Measurements from ENCODE around the gene KCNK2. TPM values are rescaled to one million over a fixed set of nuclear protein-coding genes. Genes with fewer than 3 reads are reported as not detected.

KCNK2 gene
- total and polyA plus RNA-seq, 10 donors: 0.13 to 0.17 TPM; not detected in 8

- no peaks in the 10 kb centered on the region for H3K27me3 ChIP-seq (replicated peaks in 1 of 7)
- no peaks in the 10 kb centered on the region for H3K4me1 ChIP-seq
- no peak overlapping the region for H3K4me3 ChIP-seq
- H3K36me3 ChIP-seq: no peaks in the 10 kb centered on the region
- no peak overlapping the region for H3K27ac ChIP-seq
- TF ChIP-seq POLR2AphosphoS5 (IDR thresholded peaks at IDR 0.05) (no peak), CTCF (IDR thresholded peaks at IDR 0.05 in 8 of 11, conservative IDR thresholded peaks at IDR 0.05 in 3 of 11) (no peak), POLR2A (IDR thresholded peaks at IDR 0.05) (no peak)
- intact Hi-C loops (cut with DNase I; ENCODE audit: low total_unique reads): no loop called here
- H3K9me3 ChIP-seq: peaks cover 0 to 15% (median 5%) of the 10 kb centered on the region in 8 donors
- 92 to 99% (median 94%) methylated on average over 3 of the region's 3 CpGs for WGBS, 5 donors
- DNase-seq: no peak
Measured at GRCh38 chr1:215264649-215265048, 182.1 kb downstream of the KCNK2 start.

- TF ChIP-seq POLR2AphosphoS5 (IDR thresholded peaks at IDR 0.05) (no peak), POLR2A (IDR thresholded peaks at IDR 0.05) (no peak), CTCF (IDR thresholded peaks at IDR 0.05 in 8 of 11, conservative IDR thresholded peaks at IDR 0.05 in 3 of 11) (no peak)
- no peaks in the 10 kb centered on the region for H3K4me1 ChIP-seq
- 46 to 75% (median 52%) methylated on average over 1 of the region's 1 CpG for WGBS, 5 donors
- DNase-seq: no peak
- H3K36me3 ChIP-seq: no peaks in the 10 kb centered on the region
- intact Hi-C loops (cut with DNase I; ENCODE audit: low total_unique reads): no loop called here
- H3K27me3 ChIP-seq (replicated peaks in 1 of 7): no peaks in the 10 kb centered on the region
- peaks cover 0 to 2% (median 0%) of the 10 kb centered on the region in 8 donors for H3K9me3 ChIP-seq
- no peak overlapping the region for H3K4me3 ChIP-seq
- H3K27ac ChIP-seq: no peak overlapping the region
Measured at GRCh38 chr1:215267495-215267894, 185.0 kb downstream of the KCNK2 start.

GRCh38 chr1:215269955-215270354 is 187.4 kb downstream of the KCNK2 start:
- H3K4me3 ChIP-seq: no peak overlapping the region
- no peak overlapping the region for H3K27ac ChIP-seq
- WGBS, 5 donors: 57 to 78% (median 63%) methylated on average over 3 of the region's 3 CpGs
- no peak for TF ChIP-seq POLR2A (IDR thresholded peaks at IDR 0.05)
- TF ChIP-seq POLR2AphosphoS5 (IDR thresholded peaks at IDR 0.05): no peak
- TF ChIP-seq CTCF (IDR thresholded peaks at IDR 0.05 in 8 of 11, conservative IDR thresholded peaks at IDR 0.05 in 3 of 11): no peak
- H3K4me1 ChIP-seq: no peaks in the 10 kb centered on the region
- no peaks in the 10 kb centered on the region for H3K36me3 ChIP-seq
- no peak for DNase-seq
- intact Hi-C loops (cut with DNase I; ENCODE audit: low total_unique reads): no loop called here
- no peaks in the 10 kb centered on the region for H3K27me3 ChIP-seq (replicated peaks in 1 of 7)
- no peaks in the 10 kb centered on the region for H3K9me3 ChIP-seq

- TF ChIP-seq POLR2AphosphoS5 (IDR thresholded peaks at IDR 0.05) (no peak), CTCF (IDR thresholded peaks at IDR 0.05 in 8 of 11, conservative IDR thresholded peaks at IDR 0.05 in 3 of 11) (no peak), POLR2A (IDR thresholded peaks at IDR 0.05) (no peak)
- 74 to 83% (median 77%) methylated on average over 5 of the region's 5 CpGs for WGBS, 5 donors
- intact Hi-C loops (cut with DNase I; ENCODE audit: low total_unique reads): no loop called here
- no peak for DNase-seq
- Histone ChIP-seq H3K36me3 (no peaks in the 10 kb centered on the region), H3K27ac (no peak overlapping the region), H3K4me3 (no peak overlapping the region), H3K27me3 (replicated peaks in 1 of 7) (no peaks in the 10 kb centered on the region), H3K4me1 (no peaks in the 10 kb centered on the region), H3K9me3 (no peaks in the 10 kb centered on the region)
Measured at GRCh38 chr1:215273838-215274516, 191.4 kb downstream of the KCNK2 start.
